NCI-H524 treated with DMSO at 0.1 percent for 48 hours (cell line): ENCODE measurements around the gene P3H4.
A peak's percentile ranks its signal among the peaks of the same experiment; 100 is the strongest.
"Not testable (repeated sequence)": the region's sequence is repeated elsewhere in the genome, so short reads cannot be mapped to it uniquely, and the experiment has no call there.

ENCODE experiments used
- DNase-seq: peaks from one replicate; lab custom pipeline; 2025; lab: John Stamatoyannopoulos, UW

P3H4 gene

GRCh38 chr17:41811549-41812380, at the start of gene P3H4:
TSS of gene P3H4 (minus strand) at chr17:41811949. CDS start at chr17:41811915, 34 bp downstream.
- peak; percentile 35 for DNase-seq

GRCh38 chr17:41860254-41860931, 48.6 kb upstream of the P3H4 start:
- DNase-seq: peak; percentile 89

- DNase-seq: not testable (repeated sequence)
Measured at GRCh38 chr17:41851382-41851781, 39.6 kb upstream of the P3H4 start.

- DNase-seq: no peak
Measured at GRCh38 chr17:41849251-41849990, 37.7 kb upstream of the P3H4 start.

- DNase-seq: no peak
Measured at GRCh38 chr17:41848788-41849187, 37.0 kb upstream of the P3H4 start.

GRCh38 chr17:41844971-41845370, 33.2 kb upstream of the P3H4 start:
- DNase-seq: no peak

GRCh38 chr17:41840781-41841180, 29.0 kb upstream of the P3H4 start:
- DNase-seq: not testable (repeated sequence)

GRCh38 chr17:41839448-41839847, 27.7 kb upstream of the P3H4 start:
- DNase-seq: not testable (repeated sequence)

GRCh38 chr17:41837761-41838538, 26.2 kb upstream of the P3H4 start, which contains the start of gene KLHL10:
TSS of gene KLHL10 (plus strand) at chr17:41837825. CDS start at chr17:41837933, 108 bp downstream.
- DNase-seq: no peak

- DNase-seq: no peak
Measured at GRCh38 chr17:41836550-41837196, 24.9 kb upstream of the P3H4 start.

GRCh38 chr17:41835800-41836549, 24.2 kb upstream of the P3H4 start, which contains the start of gene NT5C3B:
TSS of gene NT5C3B (minus strand) at chr17:41836232. CDS start at chr17:41836193, 39 bp downstream.
- no peak for DNase-seq

GRCh38 chr17:41835214-41835799, 23.6 kb upstream of the P3H4 start:
- no peak for DNase-seq

GRCh38 chr17:41829961-41830360, 18.2 kb upstream of the P3H4 start:
- not testable (repeated sequence) for DNase-seq

- no peak for DNase-seq
Measured at GRCh38 chr17:41825175-41825845, 13.6 kb upstream of the P3H4 start.

- no peak for DNase-seq
Measured at GRCh38 chr17:41824086-41824485, 12.3 kb upstream of the P3H4 start.

GRCh38 chr17:41823580-41823979, 11.8 kb upstream of the P3H4 start:
- no peak for DNase-seq

- no peak for DNase-seq
Measured at GRCh38 chr17:41823141-41823524, 11.4 kb upstream of the P3H4 start.

GRCh38 chr17:41822216-41823140, 10.7 kb upstream of the P3H4 start:
- DNase-seq: no peak
